ENCODE results near the gene EDAR.

EDAR gene

GRCh38 chr2:108923019-108923700 is 65.9 kb downstream of the EDAR start:
- DNase-seq = no peak

GRCh38 chr2:108922141-108922915 is 66.7 kb downstream of the EDAR start:
- DNase-seq = no peak

- DNase-seq = no peak
These were observed 67.7 kb downstream of the EDAR start for GRCh38 chr2:108921096-108922030.

DNA sequence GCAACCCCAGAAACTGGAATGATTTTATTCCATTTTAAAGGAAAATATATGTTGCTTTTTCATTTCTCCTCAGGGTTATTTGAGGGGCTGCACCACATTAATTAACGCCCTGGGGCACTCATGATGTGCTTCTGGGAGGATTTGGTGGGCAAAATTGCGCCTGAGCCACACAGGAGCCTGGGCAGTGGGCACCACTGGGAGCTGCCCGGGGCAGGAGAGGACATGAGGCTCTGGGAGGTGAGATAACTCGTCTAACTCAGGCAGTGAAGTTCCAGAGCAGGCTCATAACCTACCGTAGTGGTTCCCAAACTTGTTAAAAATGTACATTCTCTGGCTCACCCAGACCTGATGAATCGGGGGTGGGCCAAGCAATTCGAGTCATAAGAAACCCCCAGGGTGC is 68.3 kb downstream of the EDAR start:
- DNase-seq = no peak

DNA sequence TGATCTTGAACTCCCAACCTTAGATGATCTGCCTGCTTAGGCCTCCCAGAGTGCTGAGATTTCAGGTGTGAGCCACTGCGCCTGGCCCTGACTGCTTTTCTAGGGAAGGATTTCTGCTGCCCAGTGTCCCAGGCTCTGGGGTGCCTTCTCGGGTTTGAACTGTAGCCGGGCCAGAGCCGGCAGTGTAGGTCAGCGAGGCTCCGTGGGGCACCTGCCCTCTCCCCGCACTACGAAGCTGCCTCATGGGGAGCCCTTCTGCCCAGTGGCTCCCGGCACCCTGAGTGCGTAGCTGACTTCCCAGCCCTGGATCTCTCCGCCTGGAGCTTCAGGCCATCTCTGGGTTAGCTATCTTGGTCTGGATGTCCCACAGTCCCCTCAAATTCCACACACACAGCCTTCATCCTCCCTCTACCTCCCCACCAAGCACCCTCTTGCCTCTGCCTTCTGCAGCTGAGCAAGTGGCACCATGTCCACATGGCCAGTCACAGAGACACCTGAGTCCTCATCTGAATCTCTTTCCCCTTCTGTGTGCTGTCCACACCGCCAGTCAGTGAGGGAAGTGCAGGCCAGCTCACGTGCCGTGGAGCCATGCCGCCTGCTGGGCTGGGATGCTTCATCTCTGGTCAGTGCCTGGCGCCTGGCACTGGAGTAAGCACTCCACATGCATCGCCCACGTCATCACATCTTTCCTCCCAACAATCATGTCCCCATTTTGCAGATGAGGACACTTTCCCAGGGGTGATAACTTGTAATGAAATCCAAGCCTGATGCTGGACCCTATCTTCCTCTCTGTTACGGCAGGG is 69.2 kb downstream of the EDAR start:
- DNase-seq = no peak

DNA sequence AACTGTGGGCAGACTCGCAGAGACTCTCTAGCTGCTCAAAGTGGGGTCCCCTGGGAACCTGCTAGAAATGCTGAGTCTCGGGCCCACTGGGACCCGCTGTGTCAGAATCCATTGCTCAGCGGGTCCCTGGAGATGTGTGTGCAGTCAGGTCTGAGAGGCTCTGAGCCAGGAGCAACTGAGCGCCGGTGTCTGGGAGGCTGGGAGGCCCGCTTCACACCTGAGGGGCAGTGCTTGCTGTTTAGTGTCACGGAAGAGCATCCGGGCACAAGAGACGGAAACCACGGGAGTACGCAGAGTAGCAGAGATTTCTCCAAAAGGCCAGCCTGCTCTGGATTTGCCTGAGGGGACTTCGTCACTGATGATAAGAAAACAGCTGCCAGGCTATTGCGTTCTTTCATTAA is 70.1 kb downstream of the EDAR start:
- DNase-seq = no peak

DNA sequence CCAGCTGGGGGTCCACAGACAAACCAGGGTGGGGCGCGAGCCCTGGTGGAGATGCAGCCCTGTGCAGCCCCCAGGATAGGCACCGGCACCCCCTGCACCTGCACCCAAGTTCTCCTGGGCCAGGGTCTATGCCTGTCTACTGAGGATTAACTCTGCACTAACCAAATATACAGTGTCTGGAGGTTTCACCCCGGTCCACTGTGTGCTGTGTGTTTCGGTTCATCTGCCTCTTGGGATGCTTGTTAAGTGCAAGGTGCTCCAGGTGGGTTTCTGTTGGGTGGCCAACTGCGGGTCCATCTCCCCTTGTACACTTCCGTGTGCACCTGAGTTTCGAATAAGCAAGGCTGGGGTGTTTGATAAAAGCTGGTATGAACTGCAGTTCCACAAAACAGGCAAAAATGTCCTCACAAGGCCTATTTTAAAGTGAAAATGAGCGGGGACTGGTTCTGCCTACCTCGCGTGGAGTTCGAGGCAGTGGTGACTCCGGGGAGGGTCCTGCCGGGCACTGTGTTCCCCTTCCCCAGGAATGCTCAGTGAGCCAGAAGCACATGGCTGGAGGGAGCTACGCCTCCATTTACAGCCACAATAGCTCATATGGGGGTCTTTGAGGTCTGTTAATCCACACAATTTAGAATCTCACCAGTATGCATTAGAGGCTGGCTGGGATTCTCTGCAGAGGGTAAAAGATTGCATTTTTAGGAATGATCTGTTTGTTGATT is 70.7 kb downstream of the EDAR start:
- DNase-seq = no peak

GRCh38 chr2:108917526-108917925 is 71.5 kb downstream of the EDAR start:
- no peak for DNase-seq

DNA sequence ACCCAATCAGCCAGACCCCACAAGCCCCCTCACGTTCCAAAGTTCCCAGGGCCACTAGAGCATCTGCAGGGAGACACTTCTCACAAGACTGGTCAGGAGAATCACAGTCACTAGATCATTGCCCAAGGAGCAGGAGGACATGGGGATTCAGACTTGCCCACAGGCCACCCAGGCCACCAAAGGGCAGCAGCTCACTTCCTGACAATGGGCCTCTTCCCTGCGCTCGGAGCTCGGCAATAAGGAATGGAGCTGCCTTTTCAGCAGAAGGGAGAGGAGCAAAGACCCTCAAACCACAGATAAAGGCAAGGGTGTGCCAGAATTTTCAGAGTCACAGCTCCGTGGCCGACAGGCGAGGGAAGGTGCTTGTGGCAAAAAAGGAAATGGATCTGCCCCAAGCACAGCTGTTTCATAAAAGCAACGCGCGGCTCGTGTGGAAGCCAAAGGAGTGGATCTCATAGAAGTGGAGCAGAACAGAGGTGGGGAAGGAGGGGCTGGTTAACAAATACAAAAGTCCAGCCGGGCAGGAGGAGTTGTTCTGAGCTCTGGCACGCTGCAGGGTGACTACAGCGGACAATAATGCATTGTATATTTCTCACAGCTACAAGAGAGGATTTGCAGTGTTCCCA is 72.1 kb downstream of the EDAR start:
- DNase-seq = no peak

DNA sequence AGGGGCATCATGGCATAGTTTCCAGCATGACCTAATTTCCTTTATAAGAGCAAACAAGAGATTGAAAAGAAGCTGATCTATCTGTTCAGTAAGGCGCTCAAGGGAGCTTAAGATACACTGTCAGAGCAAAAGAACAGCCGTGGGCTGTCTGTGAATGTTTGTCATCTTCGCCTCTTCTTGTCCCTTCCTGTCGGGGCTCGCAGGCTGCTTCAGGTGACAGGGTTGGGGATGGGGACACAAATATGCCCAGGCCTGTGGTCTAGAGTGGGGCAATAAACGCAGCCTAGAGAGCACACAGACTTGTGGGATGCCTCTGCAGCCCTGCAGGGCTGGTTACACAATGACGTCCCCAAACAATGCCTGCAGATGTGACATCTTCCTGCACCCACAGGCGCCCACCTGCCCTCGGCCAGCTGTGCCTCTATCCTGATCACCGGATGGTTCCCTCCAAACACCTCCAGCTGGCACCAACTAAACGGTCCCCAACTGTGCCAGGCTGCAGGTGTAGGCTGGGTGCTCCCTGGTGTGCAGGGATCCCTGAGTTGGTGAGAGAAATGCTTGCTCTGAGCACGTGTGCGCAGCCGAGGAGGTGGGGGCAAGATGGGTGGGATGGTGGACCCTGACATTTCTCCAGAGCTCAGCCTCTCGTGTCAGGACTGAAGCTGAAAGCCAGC is 72.8 kb downstream of the EDAR start:
- no peak for DNase-seq

- no peak for DNase-seq
These were observed 76.5 kb downstream of the EDAR start for GRCh38 chr2:108912629-108912902.

GRCh38 chr2:108911807-108912628 is 77.0 kb downstream of the EDAR start:
- DNase-seq = no peak

DNA sequence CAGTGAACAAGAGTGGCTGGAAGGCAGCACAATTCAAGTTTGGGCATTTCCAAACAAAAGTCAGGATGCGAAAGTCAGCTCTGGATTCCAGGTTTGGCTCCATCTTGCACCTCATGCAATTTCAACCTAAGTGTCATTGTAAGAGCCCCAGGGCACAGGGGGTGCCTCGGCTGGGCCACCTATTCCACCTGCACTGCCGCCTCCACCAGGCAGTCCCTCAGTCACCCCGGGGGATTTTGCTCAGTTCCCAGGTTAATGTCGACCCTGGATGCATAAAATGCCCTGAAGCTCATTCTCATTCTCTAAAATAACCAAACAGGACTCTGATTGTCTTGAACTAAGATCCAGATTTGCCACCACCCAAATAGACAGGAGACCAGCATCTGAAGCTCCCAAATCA is 77.6 kb downstream of the EDAR start:
- DNase-seq = no peak

- DNase-seq = no peak
These were observed 78.3 kb downstream of the EDAR start for GRCh38 chr2:108910541-108911396.

DNA sequence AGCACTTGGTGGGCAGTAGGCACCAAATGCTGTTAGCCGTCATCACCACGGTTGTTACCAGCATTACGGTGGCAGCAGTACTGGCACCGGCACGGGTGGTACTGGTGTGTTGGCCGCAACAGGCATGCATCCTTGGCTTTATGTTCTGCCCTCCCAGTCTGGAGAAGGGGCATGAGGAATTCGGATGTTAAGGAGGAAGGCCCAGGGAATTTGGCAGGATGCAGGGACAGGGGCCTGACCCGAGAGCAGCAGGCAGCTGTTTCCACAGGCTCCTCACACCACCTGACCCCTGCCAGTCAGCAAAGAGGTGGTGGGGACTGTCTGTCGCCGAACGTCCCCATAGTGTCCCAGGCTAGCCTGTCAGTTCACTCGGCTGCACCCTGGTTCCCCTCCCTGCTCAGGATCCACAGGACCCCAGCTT is 79.0 kb downstream of the EDAR start:
- DNase-seq = no peak

GRCh38 chr2:108909275-108909823 is 79.7 kb downstream of the EDAR start:
- DNase-seq = no peak

GRCh38 chr2:108908713-108909070 is 80.3 kb downstream of the EDAR start:
- no peak for DNase-seq

DNA sequence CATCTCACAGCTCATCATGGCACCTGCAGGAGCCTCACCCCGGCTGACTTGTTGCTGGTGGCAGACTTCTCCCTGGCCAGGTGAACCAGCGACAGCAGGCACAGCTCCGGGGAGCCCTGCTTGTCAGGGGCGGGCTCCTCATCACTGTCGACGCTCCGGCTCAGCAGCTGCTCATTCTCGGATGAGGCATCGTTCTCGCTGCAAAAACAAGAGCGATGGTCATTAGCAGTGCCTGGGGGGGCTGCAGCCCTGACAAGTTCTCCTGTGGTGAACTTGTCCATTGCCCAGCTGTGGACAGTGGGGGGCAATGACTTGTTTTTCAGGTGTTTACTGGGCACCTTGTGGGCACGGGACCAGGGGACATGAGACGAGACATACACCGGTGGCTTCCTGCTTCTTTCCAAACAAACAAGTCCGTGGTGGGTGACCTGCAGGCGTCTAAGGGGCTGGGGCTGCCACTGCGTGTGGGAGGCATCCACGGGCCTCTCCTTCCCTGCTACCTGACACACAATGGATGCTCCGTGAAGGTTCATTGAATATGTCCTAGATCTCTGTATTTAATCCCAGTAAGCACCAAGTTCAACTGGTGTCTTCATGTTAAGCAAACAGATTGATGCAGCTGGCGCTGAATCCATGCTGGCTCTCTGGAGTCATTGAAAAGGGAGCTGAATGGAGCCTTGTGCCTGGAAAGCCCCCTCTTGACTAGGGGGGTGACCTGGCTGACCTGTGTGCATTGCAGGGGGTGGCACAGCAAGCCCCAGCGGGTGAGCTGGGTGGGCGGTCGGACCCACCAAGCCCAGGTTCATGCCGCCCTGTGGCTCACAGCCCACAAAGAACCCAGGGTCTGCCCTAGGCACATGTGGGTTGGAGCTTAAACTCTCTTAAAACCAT is 81.0 kb downstream of the EDAR start:
- no peak for DNase-seq

All from 8988T (cell line).